HepG2 (cell line): ENCODE results near the gene SLC10A1. TPM values are rescaled to one million over a fixed set of nuclear protein-coding genes. Genes with fewer than 3 reads are reported as not detected.

ENCODE experiments used
- ATAC-seq: fragments of 200-7000 bp; cut with Tn5 transposase; 3 replicates; pipeline ENCODE4 v1.9.1; 2020; ENCODE audit warnings: mild to moderate bottlenecking, moderate library complexity
- BruUV-seq: library from RNA; stranded (reverse); fragments of 400-500 nt; replicated peaks from 2 replicates; lab custom pipeline; 2021; lab: Mats Ljungman, UMichigan
- CTCF ChIA-PET: fragments of 300-600 bp; formaldehyde crosslinking; extraction: SDS; loops from one replicate; lab custom pipeline; 2021; ENCODE audit warnings: low total read pairs, inconsistent platforms, low intra/inter-chr PET ratio; lab: Yijun Ruan, JAX
- POLR2A ChIA-PET: fragments of 350-600 bp; sonication (Branson Sonifier 250); formaldehyde crosslinking; loops from one replicate; lab custom pipeline; 2020; ENCODE audit warnings: antibody characterized with exemption, inconsistent platforms; lab: Yijun Ruan, JAX
- DNase-seq: peaks from one replicate; pipeline ENCODE4 v3.0.0-alpha.2; 2015; ENCODE audit warnings: low spot score
- FAIRE-seq: peaks from 3 replicates; lab custom pipeline; 2011; peaks lifted over from hg19 to GRCh38; lab: Jason Lieb, UNC
- H2AFZ ChIP-seq: one replicate; pipeline ENCODE4 v1.6.1; 2011; ENCODE audit warnings: low read length, inconsistent platforms
- H3K27ac ChIP-seq: fragments of 300-600 bp; 3 replicates; pipeline ENCODE4 v1.8.0; 2011; ENCODE audit warnings: mixed run types, mild to moderate bottlenecking, mixed read lengths, low read length, inconsistent platforms; ENCODE audit not compliant: insufficient read depth; ENCODE audit errors: extremely low read length
- H3K27me3 ChIP-seq, 2 experiments: fragments of 200-600 bp in 1 of 2; 2 replicates in 1 of 2; 3 replicates in 1 of 2; pipeline versions ENCODE4 v1.6.0 to v1.8.0; 2011; ENCODE audit warnings: low read length in 2 of 2, mild to moderate bottlenecking in 2 of 2, moderate library complexity in 2 of 2, inconsistent platforms in 1 of 2; ENCODE audit not compliant: insufficient read depth in 2 of 2, control insufficient read depth in 1 of 2
- H3K36me3 ChIP-seq, 2 experiments: fragments of 200-600 bp in 1 of 2; replicated peaks in 1 of 2; 2 replicates in 1 of 2; 3 replicates in 1 of 2; pipeline versions ENCODE4 v1.5.1 to v1.8.0; 2011; ENCODE audit warnings: low read length in 2 of 2, inconsistent platforms in 1 of 2; ENCODE audit not compliant: insufficient read depth in 2 of 2, control insufficient read depth in 1 of 2
- H3K4me1 ChIP-seq: 2 replicates; pipeline ENCODE4 v1.5.1; 2012; ENCODE audit warnings: low read length, inconsistent platforms; ENCODE audit not compliant: insufficient read depth
- H3K4me2 ChIP-seq: 2 replicates; pipeline ENCODE4 v1.6.0; 2011; ENCODE audit warnings: low read depth, low read length, inconsistent platforms
- H3K4me3 ChIP-seq, 3 experiments: fragments of 200-600 bp in 1 of 3; sonication (generic), shearing (Covaris generic) in 1 of 3; replicated peaks in 1 of 3; 2 replicates each; pipeline ENCODE4 v1.5.1; 2011 to 2016; ENCODE audit warnings: low read length in 3 of 3, inconsistent platforms in 2 of 3, low read depth in 2 of 3, mild to moderate bottlenecking in 2 of 3, control low read depth in 1 of 3, mixed read lengths in 1 of 3; ENCODE audit not compliant: insufficient read depth in 1 of 3
- H3K79me2 ChIP-seq: one replicate; pipeline ENCODE4 v1.6.1; 2011; ENCODE audit warnings: low read length, inconsistent platforms; ENCODE audit not compliant: insufficient read depth
- H3K9ac ChIP-seq: 2 replicates; pipeline ENCODE4 v1.6.0; 2011; ENCODE audit warnings: mild to moderate bottlenecking, low read depth, low read length, inconsistent platforms; ENCODE audit not compliant: insufficient read depth
- H3K9me3 ChIP-seq: 2 replicates; pipeline ENCODE4 v1.5.1; 2012; ENCODE audit warnings: mild to moderate bottlenecking, low read length
- H4K20me1 ChIP-seq: 2 replicates; pipeline ENCODE4 v1.6.0; 2011; ENCODE audit warnings: inconsistent platforms, mild to moderate bottlenecking, low read length, moderate library complexity; ENCODE audit not compliant: insufficient read depth
- GATA4 ChIP-seq: sonication (generic); IDR thresholded peaks from 2 replicates; pipeline ENCODE4 v1.6.1; 2016; ENCODE audit warnings: antibody characterized with exemption, low read depth, borderline replicate concordance
- MIER2 ChIP-seq: IDR thresholded peaks from 2 replicates; pipeline ENCODE4 v1.6.1; 2016; ENCODE audit warnings: missing biosample characterization, missing genetic modification reagents
- MLXIP ChIP-seq: sonication (generic); formaldehyde crosslinking; IDR thresholded peaks from 2 replicates; pipeline ENCODE4 v1.9.0; 2021; ENCODE audit warnings: missing genetic modification reagents, borderline replicate concordance
- PATZ1 ChIP-seq: sonication (generic); formaldehyde crosslinking; IDR thresholded peaks from 2 replicates; pipeline ENCODE4 v1.4.0; 2020; ENCODE audit warnings: missing genetic modification reagents
- SNRNP70 ChIP-seq: fragments of 200-400 bp; formaldehyde crosslinking; IDR thresholded peaks from 2 replicates; pipeline ENCODE4 v1.6.1; 2017; ENCODE audit warnings: mild to moderate bottlenecking, low read depth, low read length, moderate library complexity
- SRSF9 ChIP-seq: fragments of 200-400 bp; formaldehyde crosslinking; IDR thresholded peaks from 2 replicates; pipeline ENCODE4 v1.6.1; 2018; ENCODE audit warnings: borderline replicate concordance, mild to moderate bottlenecking, low read depth, low read length; ENCODE audit not compliant: insufficient read depth, poor library complexity, severe bottlenecking
- TBL1XR1 ChIP-seq: fragments of 150-350 bp; IDR thresholded peaks from 2 replicates; pipeline ENCODE4 v1.6.1; 2014; ENCODE audit warnings: borderline replicate concordance, low read length; ENCODE audit not compliant: partially characterized antibody
- TSC22D2 ChIP-seq: sonication (generic); formaldehyde crosslinking; IDR thresholded peaks from 2 replicates; pipeline ENCODE4 v1.5.1; 2020; ENCODE audit warnings: missing genetic modification reagents, mild to moderate bottlenecking, borderline replicate concordance
- ZHX1 ChIP-seq: sonication (generic); formaldehyde crosslinking; IDR thresholded peaks from 2 replicates; pipeline ENCODE4 v1.8.1; 2022; ENCODE audit warnings: low read depth, mild to moderate bottlenecking, missing genetic modification reagents
- ZKSCAN1 ChIP-seq: fragments of 150-350 bp; IDR thresholded peaks from 2 replicates; pipeline ENCODE4 v1.6.1; 2014; ENCODE audit warnings: low read length
- ZNF224 ChIP-seq: sonication (generic); formaldehyde crosslinking; IDR thresholded peaks from 2 replicates; pipeline ENCODE4 v1.5.0; 2020; ENCODE audit warnings: mild to moderate bottlenecking, missing genetic modification reagents
- ZNF232 ChIP-seq: sonication (generic); formaldehyde crosslinking; IDR thresholded peaks from 2 replicates; pipeline ENCODE4 v1.4.0; 2020; ENCODE audit warnings: missing genetic modification reagents, borderline replicate concordance
- ZNF431 ChIP-seq: sonication (generic); formaldehyde crosslinking; IDR thresholded peaks from 2 replicates; pipeline ENCODE4 v1.9.0; 2022; ENCODE audit warnings: missing genetic modification reagents, low read depth, mild to moderate bottlenecking, borderline replicate concordance
- WGBS: methylation state at CpG from one replicate; pipeline ENCODE4 v1.1.6; 2017; ENCODE audit warnings: low lambda C conversion rate; 5-methylcytosine and 5-hydroxymethylcytosine counted together
- in situ Hi-C: cut with HindIII; loops from 2 replicates; pipeline ENCODE4 v1.10.0; 2017; ENCODE audit warnings: low pct_unique_long_range_greater_than_20kb; ENCODE audit not compliant: extremely low pct_ligation_motif_present
- intact Hi-C: fragments of 100-400 bp; cut with micrococcal nuclease; formaldehyde crosslinking; loops from one replicate; pipeline ENCODE4 v1.10.0; 2022; ENCODE audit not compliant: unreplicated experiment
- polyA plus RNA-seq, 8 experiments: library from polyadenylated mRNA; depleted of rRNA in 3 of 8; stranded (reverse) in 7 of 8; unstranded in 1 of 8; fragments of >200 nt; fragmentation: Illumina TruSeq in 4 of 8; extraction: Trizol in 4 of 8; gene quantifications; 2 replicates each; pipeline versions ENCODE4 v1.2.1 to v1.2.3, GENCODE V29; 2011 to 2016; ENCODE audit warnings: low read depth in 4 of 8, missing spikeins in 1 of 8, mixed read lengths in 1 of 8; ENCODE audit not compliant: insufficient read depth in 1 of 8
- total RNA-seq, 5 experiments: library from RNA; depleted of rRNA; stranded (reverse); fragments of >200 nt; fragmentation: Illumina TruSeq; extraction: Trizol; gene quantifications; 2 replicates each; pipeline ENCODE4 v1.2.3, GENCODE V29; 2016; ENCODE audit warnings: low read depth in 1 of 5

The SLC10A1 gene
- total and polyA plus RNA-seq, 2 of the 13 experiments (the other 11 are each of a cell fraction or from before 2014, with no cell fraction given), result 0.17 TPM; not detected in 1

- Histone ChIP-seq H3K27ac (no peak overlapping the region), H3K27me3 (no peaks in the 10 kb centered on the region; a peak in 2 of 5 replicates), H4K20me1 (peaks cover 14% of the 10 kb centered on the region), H3K4me3 (no peak overlapping the region), H3K9me3 (no peaks in the 10 kb centered on the region), H3K9ac (no peak overlapping the region), H3K36me3 (peaks cover 4 to 11% of the 10 kb centered on the region in 2 experiments), H3K79me2 (peaks cover 23% of the 10 kb centered on the region), H2AFZ (no peak overlapping the region), H3K4me2 (no peak overlapping the region), H3K4me1 (peaks cover 18% of the 10 kb centered on the region)
- in situ Hi-C loops (no loop called here), intact Hi-C loops (no loop called here)
- BruUV-seq, result no TSS peak
- POLR2A ChIA-PET, result no interaction called here
- WGBS, result 68% methylated on average over 5 of the region's 6 CpGs
- no peak for ATAC-seq
- CTCF ChIA-PET, result no interaction called here
- DNase-seq, result no peak
- TF ChIP-seq MIER2 (CRISPR knock-in tag), result no peak
- TF ChIP-seq GATA4, result no peak
- no peak for TF ChIP-seq TSC22D2
- TF ChIP-seq SNRNP70, result no peak
- TF ChIP-seq ZNF431 (CRISPR knock-in tag), result no peak
- no peak for TF ChIP-seq ZKSCAN1
- TF ChIP-seq ZNF232, result no peak
- TF ChIP-seq PATZ1 (CRISPR knock-in tag), result no peak
- no peak for TF ChIP-seq TBL1XR1
- no peak for TF ChIP-seq ZNF224 (CRISPR knock-in tag)
- no peak for TF ChIP-seq MLXIP (CRISPR knock-in tag)
- TF ChIP-seq ZHX1 (CRISPR knock-in tag), result no peak
- no peak for TF ChIP-seq SRSF9
- no peak for FAIRE-seq
Observed at GRCh38 chr14:69763761-69764510, 33.1 kb downstream of the SLC10A1 start.
